GM18519 (cell line): ENCODE measurements around the gene IFIH1.

Experiments used
- ATAC-seq: cut with Tn5 transposase; IDR thresholded peaks from one replicate; pipeline ENCODE4 v1.9.1; 2021; ENCODE audit warnings: mild to moderate bottlenecking, moderate library complexity; ENCODE audit not compliant: unreplicated experiment, low FRiP score

The IFIH1 gene

DNA sequence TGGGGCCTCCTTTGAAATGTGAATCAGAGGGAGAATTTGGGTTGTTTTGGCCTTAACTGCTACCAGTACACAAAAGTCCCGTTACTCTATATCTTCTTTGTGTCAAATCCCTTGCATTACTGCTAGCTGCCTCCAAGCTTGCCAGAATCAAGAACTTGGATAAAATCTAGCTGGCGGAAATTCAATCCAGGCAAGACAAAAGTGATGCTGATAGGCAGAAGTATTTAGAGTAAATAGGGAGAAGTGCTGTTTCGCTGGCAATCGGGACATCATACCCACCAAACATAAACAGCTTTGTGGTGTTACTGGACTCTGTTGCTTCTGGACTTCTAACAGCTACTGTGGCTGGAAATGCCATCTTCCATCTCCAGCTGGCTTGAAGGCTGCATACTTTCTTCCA lies 2.5 kb downstream of the IFIH1 start:
- ATAC-seq, result no peak

DNA sequence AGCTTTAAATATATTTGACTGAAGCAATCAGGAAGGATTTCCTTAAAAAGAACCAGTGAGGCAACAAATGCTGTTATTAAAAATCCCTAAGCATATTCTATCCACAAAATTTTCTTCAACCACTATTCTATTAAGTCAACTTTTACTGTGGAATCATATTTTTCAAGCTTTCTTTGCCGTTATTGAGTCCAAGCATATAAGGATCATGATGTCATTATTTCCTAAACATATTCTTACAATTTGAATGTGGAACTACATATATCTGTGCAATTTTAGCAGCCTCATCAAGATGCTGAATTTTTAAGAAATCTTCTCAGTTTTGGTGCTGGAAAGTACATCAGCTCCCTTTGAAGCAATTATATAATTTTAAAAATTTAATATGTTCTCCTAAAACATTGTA lies 5.6 kb downstream of the IFIH1 start:
- ATAC-seq, result no peak

DNA sequence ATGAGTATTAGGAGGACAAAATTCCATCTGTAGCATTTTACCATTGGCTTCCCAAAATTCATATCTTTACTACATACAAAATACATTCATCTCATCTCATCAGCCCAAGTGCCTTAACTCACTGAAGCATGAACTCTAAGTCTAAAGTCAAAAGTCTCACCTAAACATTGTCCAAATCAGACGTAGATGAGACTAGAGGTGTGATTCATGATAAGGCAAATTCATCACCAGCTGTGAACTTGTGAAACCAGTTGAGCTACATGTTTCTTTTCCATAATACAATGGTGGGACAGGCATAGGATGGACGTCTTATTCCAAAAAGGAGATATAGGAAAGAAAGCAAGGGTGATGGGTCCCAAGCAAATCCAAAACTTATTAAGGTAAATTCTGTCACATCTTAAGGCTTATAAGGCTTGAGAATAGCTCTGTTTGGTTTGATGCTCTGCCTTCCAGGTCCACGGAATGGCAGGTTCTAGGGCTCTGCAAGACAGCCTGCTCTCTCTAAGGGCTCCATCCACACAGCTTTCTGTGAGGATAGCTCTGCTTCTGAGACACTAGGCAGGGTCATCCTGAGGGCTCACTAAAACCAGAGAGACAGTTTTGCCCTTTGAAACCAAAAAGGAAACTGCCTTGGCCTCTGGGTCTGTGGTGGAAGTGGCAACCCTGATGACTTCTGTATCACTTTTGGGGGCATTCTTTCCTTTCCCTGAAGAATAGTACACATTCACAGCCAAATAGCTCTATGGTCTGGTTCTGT lies 9.6 kb downstream of the IFIH1 start:
- no peak for ATAC-seq

DNA sequence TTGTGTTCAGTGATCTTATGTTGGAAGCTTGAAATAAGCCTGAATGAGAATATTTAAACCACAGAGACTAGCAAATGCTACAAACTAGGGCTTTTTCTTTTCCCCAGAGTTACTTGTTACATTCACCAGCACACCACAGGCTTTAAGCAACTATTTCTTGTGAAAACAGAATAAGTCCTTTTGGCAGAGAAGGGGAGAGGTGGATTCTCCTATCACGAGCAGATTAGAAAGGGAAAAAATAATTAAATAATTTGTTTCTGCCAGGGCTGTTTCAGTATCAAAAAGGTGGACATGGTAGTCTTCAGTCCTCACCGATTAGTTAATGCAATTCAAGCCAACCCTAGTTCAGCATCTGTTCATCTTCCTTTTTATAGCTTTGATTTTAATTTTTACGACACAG lies 12.6 kb downstream of the IFIH1 start:
- no peak for ATAC-seq

DNA sequence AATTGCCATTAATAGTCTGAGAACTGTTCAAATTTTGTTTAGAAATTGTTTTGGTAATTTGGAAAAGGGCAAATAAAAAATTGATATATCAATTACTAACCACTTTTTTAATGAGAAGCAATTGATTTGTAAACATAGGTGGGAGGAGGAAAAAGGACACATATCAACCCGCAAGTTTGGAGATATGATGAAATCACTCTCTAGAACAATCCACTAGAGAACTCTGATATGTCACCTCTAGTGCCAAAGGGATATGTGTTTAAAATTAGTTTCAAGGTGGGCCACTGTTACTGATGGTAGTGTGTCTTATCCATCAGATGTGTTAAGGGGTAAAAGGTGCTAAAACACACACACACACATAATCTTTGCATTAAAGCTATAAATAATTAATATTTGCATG lies 16.6 kb downstream of the IFIH1 start:
- no peak for ATAC-seq

DNA sequence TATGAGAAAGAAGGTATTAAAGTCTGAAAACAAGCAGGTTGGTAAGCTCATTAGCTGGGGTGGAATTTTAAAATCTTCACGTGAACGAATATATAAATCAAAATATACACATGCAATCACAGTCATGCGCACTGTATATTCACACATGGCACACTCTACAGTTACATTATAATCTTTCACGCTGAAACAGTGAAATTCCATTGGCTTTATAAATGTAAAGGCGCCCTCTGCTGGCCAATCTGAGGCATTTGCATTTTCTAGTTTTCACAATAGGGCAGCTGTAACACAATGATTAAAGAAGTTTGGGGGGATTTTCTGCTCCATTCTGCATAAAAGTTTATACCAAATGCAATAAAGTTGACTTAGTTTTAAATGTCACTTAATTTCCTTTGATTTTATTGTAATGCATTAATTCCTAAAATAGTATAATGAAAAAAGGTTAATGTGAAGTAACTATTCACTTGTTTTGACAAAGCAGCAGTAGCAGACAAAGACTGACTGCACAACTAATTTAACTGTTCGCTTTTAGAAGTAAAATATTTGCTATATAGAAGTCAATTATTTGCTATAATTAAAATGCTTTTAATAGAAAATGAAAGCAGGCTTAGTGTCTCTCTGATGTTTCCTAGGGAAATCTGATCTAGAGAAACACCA lies 17.2 kb downstream of the IFIH1 start:
- ATAC-seq, result peak; percentile 88

DNA sequence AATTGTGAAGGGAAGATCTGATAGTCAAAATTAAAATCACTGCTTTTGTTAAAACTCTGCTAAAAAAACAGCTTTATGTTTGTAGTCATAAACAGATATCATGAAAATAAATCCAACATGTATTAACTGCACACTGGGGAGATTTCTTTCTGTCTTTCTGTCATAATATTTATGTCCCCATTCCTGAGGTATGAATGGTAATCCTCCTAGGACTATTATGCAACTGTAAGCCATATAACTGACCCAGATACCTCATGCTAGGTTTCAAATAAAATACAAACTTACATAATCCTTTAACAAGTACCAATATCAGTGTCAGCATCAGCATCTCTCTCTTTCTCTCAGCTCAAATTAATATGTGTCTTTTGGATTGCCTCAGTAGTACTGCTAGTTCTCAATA lies 18.2 kb downstream of the IFIH1 start:
- no peak for ATAC-seq

DNA sequence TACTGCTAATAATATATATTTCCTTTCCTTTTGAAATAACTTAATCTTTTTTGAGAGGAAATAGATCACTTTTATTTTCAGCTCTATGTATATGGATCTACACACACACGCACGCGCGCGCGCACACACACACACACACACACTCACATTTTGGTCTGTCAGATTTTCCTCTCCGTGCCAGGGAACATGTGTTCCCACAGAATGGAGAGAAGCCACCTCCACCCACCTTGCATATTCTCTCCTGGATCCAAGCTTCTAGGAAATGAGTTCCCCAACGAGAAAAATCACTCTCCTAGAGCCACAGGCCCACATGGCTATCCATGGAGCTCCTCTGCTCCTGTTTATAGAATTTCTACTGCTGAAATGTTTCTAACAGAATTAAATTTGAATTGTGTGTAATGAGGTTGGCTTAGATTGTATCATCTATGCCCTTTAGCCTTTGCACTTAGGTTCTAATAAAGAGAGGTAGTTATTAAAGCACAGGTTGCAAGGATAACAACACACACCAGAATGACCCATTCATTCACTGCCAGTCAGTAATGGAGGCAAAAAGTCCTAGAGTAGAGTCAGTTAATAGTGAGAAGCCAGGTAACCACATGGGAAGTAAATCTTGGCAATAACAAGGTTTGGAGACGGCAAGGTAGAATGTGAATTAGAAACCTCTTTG lies 19.7 kb downstream of the IFIH1 start:
- ATAC-seq, result no peak

DNA sequence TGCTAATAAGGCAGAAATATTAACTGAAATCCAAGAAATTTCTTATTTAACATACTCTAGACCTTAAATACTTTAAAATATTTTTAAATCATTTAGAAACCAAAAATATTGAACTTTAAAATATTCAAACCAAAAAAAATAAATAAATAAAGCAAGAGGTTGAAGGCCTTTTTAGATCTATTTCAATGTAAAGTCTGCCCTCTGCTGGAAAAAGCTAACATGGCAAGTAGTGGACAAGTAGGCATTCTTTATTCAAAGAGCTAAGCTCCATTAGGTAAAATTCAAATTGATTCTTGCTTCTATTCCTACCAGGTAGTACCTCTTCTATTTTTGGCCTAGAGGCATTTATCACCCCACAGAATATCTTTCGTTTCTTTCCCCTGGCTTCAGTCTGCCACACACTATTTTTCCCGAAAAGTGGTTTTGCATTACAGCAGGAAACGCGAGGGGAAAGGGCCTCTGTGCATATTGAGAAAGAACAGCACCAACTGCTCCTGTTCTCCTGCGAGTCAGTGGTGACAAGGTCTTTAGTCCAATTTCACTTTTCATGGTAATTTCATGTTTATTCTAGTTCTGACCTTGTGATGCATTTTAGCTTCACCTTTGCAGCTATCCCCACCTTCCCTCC lies 20.4 kb downstream of the IFIH1 start:
- ATAC-seq, result peak; percentile 54

DNA sequence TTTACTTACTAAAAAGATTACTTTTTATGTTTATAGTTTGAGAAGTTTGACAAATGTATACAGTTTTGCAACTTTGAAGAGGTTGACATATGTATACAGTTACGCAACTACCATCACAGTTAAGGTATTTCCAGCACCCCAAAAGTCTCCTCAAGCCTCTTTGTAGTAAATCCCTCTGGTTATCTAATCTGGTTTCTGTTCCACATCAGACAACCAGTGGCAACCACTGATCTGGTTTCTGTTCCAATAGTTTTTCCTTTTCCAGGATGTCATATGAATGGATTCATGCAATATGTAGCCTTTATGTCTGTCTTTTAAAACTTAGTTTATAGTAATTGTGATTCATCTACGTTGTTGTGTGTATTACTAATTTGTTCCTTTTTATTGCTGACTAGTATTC lies 23.5 kb downstream of the IFIH1 start:
- no peak for ATAC-seq

DNA sequence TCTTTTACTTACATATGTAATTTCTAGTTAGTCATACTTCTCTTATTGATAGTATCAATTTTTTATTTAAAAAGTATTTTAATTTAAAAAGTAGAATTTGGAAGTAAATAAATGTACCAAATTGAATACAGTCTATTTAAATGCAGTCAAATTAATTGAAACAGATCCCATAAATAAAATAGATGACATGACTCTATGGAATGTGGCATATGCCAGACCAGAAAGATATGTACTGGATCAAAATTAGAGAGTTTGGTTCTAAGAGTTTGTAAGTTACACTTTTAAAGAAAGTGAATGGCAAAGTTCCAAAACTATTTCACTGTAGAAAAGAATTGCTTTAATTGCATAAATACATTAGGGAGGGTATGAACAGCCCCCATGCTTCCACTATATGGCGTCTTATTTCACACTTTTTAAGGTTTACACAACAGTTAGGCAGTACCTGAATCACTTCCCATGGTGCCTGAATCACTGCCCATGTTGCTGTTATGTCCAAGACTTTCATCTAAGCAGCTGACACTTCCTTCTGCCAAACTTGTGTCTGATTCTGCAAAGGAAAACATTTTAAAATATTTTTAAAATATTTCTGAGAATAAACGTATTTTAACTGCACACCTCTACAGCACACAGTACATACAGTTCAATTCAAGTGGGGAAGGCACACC lies 25.2 kb downstream of the IFIH1 start:
- ATAC-seq, result no peak

DNA sequence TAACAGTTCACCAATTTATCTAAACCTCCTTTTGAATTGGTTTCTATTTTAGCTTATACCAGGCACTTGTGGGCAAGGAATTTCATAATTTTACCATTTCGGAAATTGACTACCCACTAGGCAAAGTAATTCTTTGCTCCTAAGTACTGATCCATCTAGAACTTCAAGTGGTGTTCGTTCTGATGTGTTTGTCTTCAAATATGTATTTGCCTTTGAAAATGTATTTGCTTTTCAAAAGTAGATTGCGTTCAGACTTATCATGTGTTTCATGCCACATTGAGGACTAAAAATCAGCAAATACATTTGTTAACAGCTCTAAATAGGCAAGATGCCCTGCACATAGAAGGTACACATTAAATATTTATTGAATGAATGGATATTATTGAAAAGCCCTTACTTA lies 26.7 kb downstream of the IFIH1 start:
- no peak for ATAC-seq

DNA sequence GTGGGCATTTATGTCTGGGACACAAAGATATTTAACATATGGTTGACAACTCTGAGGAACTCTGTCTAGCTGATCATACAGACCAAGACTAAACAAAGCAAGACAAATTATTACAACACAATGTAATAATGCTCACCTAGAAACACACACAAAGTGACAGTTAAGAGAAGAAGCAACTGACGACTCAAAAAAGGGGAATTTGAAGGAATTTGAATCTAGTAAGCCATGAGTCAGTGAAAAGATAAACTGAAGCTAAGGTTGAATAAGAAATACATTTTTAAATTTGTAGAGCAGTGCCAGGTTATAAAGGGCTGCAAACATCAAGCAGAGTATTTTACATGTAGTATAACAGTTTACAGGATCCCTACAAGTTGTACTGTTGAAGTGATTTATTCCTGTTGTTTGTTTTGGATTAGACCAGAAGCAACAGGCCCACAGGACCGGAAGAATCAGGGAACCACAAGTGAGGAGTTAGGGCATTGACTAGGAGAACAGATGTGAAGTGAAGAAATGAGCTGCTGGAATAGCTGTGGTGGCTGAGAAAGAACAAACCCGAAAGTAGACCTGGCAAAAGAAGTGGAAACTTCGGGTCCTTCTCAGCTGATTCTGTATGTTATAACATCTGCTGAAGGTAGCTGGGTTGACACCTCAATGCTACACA lies 35.6 kb downstream of the IFIH1 start:
- no peak for ATAC-seq

DNA sequence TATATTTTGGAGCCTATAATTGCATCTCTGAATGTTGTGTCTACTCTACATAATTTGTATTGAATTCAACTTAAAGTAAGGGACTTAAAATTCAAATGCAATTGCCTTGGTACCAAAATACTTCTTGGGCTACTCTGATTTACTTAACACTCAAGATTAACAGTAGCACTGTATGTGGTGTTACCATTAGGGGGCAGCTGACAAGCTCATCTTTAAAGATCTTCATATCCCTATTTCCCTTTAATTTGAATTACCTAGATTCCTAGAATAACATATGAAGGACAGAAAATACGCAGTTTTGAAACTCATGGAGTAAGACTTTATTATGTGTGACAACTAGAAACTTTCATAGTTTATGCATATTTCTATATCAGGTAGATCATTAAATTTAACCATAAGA lies 37.8 kb downstream of the IFIH1 start:
- ATAC-seq, result no peak

DNA sequence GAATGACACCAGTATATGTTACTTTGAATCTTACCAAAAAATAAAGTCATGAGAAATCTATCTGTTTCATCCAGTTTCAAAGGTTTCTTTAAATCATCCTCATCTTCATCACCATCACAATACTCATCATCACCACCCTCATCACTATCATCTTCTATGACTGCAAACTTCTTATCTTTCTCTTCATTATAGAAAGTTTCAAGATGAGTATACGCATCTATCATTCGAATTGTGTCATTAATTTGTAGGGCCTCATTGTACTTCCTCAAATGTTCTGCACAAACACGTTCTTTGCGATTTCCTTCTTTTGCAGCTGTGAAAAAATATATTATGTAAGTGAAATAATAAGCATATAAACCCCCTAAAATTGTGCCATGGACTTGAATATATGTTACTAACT lies 41.1 kb downstream of the IFIH1 start:
- ATAC-seq, result no peak

DNA sequence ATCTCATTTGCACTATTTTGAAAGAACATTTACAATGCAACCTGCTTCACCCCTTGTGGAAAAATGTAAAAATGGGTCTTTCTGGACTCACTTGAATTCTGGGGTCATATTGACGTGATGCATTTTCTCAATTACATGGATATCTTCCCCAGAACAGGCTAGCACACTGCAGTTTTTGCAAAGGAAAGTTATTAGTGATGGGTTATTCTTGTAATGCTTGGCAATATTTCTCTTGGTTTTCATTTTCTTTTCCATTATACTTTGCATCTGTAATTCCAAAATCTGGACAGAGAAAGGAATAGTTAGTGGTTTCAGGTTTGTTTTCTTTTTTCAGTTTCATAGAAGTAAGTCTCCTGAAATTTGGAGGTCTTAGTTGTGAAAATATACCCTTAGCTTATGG lies 50.5 kb downstream of the IFIH1 start:
- ATAC-seq, result no peak

DNA sequence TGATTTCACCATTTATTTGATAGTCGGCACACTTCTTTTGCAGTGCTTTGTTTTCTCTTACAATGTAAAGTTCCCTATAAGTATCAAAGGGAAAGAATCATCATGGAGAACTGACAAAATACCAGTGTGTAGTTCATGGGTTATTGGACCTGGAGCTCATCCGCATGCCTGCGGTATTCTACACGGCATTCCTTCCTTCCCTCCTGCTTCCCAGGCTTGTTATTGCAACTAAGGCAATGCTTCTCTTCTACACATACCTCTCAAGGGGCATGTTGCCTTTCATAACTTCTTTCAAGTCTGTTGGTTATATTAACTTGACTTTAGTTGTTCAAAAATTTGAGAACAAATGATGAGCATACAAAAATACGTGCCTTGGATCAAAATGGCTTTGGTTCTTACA lies 51.0 kb downstream of the IFIH1 start:
- no peak for ATAC-seq

DNA sequence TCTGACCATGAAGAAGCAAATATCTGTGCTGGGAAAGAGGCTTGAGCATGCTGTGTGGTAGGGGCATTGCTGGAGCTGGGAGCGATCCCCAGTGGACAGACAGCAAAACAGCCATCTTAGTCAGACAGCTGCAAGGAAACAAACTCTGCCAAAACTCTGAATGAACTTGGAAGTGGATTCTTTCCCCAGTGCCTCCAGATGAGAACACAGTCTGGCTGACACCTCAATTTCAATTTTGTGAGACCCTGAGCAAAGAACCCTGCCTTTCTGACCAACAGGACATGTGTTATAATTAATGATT lies 52.1 kb downstream of the IFIH1 start:
- no peak for ATAC-seq

DNA sequence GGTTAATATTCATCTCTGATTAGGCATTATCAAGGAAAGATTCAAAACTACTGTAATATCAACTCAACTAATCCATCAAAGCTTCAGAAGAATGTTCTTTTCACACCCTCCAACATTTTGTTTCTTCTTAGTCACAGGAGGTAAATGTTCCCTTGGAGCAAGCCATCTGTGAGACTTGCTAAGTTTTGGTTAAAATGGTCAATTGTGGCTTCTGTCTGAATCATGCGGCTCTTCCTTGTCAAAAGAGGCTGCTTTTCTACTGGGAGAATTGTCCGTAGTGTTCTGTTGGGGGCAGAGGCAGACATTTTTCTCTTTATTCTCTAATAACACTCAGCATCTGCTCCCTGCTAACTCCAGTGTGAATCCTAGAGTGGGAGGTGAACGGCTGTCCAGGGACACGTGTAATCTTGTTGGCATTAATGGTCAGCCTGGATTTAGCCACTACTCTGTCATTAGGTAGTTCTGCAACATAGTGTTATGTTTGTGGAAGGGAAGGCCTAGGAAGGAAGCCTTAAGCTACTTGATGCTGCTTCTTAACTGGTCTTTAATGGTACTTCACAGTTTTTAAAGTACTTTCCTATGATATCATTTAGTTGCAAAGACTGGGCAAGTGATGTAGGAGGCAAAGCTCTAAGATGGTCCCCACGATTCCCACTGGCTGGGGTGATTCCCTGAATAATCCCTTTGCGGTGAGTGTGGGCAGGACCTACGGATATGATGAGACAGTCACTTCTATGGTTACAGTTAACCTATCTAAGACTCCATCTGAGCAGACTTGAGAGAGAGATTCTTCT lies 52.6 kb downstream of the IFIH1 start:
- ATAC-seq, result no peak
